Kidney glomerular epithelial cell (primary cell): Measurements from ENCODE around the gene PDLIM4.

Experiments
- DNase-seq: peaks from one replicate; lab custom pipeline; 2025; lab: John Stamatoyannopoulos, UW

Gene PDLIM4

DNA sequence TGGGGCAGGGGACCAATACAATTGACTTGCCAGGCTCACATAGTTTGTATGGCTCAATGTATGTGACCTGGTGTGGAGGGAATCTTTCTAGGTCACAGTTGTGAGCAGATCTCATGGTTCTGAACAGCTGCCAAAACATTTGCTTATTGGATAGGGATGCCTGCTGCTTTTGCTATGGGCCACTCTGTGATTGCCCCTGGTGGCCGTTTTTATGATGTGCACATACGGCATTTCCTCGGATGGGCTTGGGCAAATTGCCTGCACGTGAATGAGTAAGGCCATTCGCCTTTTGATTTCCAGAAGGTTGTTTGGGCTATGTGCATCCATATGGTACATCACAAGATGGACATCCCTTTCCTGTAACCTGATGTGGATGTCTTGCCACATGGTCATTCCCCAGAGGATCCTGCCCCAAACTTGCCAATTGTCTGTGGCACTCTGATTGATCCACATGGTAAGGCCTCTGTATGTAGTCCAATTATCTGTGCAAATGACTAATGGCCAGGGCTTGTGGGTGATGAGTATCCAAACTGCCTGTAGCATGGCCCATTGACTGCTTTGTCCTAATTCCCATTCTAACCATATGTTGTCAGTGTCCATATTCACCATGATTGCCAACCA lies 26.0 kb downstream of the PDLIM4 start:
- DNase-seq = no peak

DNA sequence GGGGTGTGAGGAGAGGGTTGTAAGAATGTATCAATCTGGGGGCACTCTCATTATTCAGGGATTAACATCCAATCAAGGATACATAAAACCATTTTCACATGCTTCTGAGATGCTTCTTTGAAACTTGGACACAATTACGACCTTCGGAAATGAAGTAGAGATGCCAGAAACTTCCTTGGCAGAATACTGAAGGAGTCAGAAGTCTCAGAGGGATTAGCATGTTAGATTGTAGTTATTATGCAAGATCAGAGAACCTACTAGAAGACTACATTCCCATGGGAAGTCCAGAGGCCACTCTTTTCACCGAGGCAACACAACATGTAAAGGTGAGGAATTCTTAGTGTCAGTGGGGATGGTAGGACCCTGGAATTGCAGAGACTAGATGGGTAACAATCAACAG lies 31.6 kb downstream of the PDLIM4 start:
- DNase-seq = no peak

DNA sequence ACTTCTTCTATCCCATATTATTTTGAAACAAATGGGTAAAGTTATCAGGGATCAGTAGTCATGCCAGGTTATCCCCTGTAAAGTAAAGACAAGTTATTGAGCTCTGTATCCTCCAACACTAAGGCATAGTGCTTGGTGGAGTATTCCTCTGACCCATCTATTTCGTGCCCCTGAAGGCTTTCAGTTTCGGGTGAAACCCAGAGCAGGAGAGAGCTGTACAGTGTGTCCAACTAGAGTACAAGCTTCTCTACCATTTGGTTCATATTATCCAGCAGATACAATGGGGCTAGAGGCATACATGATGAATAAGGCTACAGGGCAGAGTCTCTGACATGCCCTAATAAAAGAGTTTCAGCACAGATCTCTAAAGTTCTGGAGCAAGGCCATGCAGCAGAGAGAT lies 33.5 kb downstream of the PDLIM4 start:
- no peak for DNase-seq

DNA sequence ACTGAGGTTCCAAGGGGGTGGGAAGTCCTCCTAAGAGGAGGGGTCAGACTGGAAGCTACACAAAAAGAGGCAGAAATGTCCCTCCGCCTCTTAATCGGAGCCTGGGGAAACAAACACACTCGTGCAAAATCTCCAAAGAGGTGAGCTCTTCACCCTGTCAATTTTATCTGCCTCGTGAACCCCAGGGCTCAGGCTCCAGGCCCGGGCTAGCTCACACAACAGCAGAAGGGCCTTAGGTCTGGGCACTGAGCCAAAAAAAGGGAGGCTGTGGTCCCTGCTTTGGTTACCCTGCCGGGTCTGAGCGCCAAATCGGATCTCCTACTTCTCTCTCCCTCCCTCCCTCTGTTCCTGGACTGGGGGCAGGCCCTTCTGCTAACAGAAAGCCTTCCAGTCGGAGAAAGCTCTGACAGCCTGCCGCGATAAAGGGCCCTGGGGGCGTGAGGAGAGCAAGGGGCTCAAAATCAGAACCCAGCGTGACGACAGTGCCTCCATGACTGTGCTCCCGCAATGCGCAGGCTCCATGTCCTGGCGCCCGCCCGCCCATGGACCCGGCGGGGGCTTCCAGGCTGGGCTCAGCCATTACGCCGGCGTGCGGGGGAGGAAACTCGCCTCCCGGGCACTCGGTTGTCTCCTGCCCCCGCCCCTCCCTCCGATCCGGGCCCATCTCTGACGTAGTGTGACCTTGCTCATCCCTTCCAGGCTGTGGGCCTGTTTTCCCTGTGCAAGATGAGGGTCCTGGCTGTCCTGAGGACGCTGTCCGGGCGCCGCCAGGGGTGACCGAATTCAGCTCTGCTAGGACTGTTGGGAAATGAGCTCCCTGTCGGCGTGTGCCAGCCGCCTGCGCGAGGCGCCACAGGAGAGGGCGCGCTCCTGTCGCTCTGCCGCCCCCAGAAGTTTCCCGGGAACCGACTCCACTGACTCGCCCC lies 35.8 kb downstream of the PDLIM4 start:
- DNase-seq = peak; percentile 64

- peak; percentile 92 for DNase-seq
Measured at GRCh38 chr5:132293992-132294727, 36.7 kb downstream of the PDLIM4 start, which contains the start of gene SLC22A4. SLC22A4 (plus strand) TSS chr5:132294394; CDS start chr5:132294617, 223 bp downstream.

- peak; percentile 39 for DNase-seq
Measured at GRCh38 chr5:132294728-132295504, 37.4 kb downstream of the PDLIM4 start.

- no peak for DNase-seq
Measured at GRCh38 chr5:132295505-132296411, 38.3 kb downstream of the PDLIM4 start.

- no peak for DNase-seq
Measured at GRCh38 chr5:132296412-132297016, 39.0 kb downstream of the PDLIM4 start.

- DNase-seq = no peak
Measured at GRCh38 chr5:132297211-132297940, 39.9 kb downstream of the PDLIM4 start.

- DNase-seq = no peak
Measured at GRCh38 chr5:132298298-132299212, 41.1 kb downstream of the PDLIM4 start.

DNA sequence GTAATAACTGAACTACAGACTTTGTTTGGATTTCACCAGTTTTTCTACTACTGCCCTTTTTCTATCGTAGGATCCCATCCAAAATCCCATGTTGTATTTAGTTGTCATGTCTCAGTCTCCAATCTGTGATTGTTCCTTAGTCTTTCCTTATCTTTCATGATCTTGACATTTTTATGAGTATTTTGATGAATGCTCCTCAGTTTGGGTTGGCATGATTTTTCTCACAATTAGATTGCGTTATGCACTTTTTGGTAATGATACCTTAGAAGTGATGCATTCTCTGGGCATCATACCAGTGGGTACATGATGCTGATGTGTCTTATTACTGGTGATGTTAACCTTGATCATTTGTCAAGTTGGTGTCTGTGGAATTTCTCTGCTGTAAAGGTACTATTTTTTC lies 42.4 kb downstream of the PDLIM4 start:
- DNase-seq = no peak

DNA sequence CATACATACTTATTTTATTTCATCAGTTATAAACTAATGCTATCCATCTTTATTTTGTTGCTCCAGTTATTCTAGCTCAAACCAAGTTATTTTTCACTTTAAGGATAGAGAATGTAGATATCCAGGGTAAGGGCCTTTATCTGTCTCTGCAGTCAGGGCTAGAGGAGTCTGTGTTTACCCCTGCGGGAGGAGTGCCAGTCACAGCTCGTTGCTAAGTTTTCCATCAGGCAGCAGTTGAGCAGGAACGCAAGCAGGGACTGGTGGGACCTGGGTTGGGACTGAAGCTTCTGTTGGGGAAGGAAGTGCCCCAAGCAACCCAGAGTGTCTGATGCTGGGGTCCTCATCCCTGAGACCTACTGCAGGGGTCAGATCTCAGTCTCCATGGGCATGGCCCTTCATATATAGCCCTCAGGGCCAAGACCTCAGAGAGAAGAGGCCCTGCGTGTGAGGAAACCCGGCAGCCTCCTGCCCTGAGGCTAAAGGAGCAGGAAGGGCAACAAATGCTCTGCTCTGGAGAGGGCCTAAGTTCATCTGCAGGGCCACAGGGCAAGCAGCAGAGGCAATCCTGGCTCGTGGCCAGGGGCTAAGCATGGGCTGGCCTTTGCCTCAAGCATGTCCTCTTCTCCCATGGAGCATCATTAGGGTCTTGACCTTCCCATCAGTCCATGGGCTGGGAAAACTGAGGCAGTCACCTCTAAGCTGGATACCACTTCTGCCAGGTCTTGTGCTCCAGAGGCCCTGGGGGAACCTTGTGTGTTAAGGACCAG lies 43.3 kb downstream of the PDLIM4 start:
- DNase-seq = no peak

- no peak for DNase-seq
Measured at GRCh38 chr5:132301344-132302271, 44.1 kb downstream of the PDLIM4 start.

GRCh38 chr5:132302413-132302812 lies 44.9 kb downstream of the PDLIM4 start:
- no peak for DNase-seq

DNA sequence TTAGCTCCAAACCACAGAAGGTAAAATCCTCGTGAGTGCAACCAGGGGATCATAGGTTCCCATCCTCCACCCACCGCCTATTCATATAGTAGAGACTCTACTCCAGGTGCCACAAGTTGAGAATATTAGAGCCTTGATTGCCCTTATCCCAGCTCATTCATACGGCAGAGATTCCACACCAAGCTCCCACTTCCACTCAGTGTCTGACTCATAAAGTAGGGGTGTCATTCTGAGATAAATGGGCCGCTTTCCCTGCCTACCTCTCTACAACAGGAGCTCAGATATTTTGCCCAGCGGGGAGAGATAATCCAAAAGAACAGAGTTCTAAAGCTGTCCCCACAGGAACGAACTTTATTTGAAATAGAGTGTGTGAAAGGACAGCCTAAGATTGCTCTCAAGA lies 46.1 kb downstream of the PDLIM4 start:
- no peak for DNase-seq

DNA sequence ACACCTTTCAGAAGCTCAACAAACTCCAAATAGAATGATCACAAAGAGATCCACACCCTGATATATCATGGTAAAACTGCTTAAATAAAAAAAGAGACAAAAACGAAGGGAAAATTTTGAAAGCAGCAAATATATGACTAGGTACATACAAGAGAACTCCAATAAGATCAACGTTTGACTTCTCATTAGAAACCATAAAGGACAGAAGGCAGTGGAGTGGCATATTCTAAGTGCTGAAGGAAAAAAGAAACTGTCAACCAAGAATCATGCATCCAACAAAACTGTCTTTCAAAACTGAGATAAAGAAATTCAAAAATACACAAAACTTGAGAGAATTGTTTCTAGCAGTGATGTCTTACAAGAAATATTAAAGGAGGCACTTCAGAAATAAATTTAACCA lies 47.9 kb downstream of the PDLIM4 start:
- DNase-seq = no peak

- DNase-seq = no peak
Measured at GRCh38 chr5:132308701-132309100, 51.2 kb downstream of the PDLIM4 start.
